EH (cell line): Measurements from ENCODE around the gene CGNL1.
A peak's percentile ranks its signal among the peaks of the same experiment; 100 is the strongest.

Experiments
- DNase-seq: peaks from one replicate; pipeline ENCODE4 v3.0.0-alpha.2; 2015; ENCODE audit warnings: low read depth

Gene CGNL1

GRCh38 chr15:57353317-57353804 is 22.9 kb upstream of the CGNL1 start:
- no peak for DNase-seq

- no peak for DNase-seq
These were observed 21.7 kb upstream of the CGNL1 start for GRCh38 chr15:57354436-57355123.

GRCh38 chr15:57355259-57355658 is 21.0 kb upstream of the CGNL1 start:
- DNase-seq, result no peak

GRCh38 chr15:57356178-57356577 is 20.1 kb upstream of the CGNL1 start:
- DNase-seq, result no peak

GRCh38 chr15:57356636-57357035 is 19.7 kb upstream of the CGNL1 start:
- peak; percentile 88 for DNase-seq

- no peak for DNase-seq
These were observed 18.5 kb upstream of the CGNL1 start for GRCh38 chr15:57357799-57358198.

GRCh38 chr15:57358571-57358970 is 17.7 kb upstream of the CGNL1 start:
- DNase-seq, result no peak

GRCh38 chr15:57363661-57364060 is 12.6 kb upstream of the CGNL1 start:
- no peak for DNase-seq

GRCh38 chr15:57364282-57365007 is 11.9 kb upstream of the CGNL1 start:
- peak; percentile 34 for DNase-seq

GRCh38 chr15:57367556-57367955 is 8.7 kb upstream of the CGNL1 start:
- DNase-seq, result no peak

GRCh38 chr15:57370929-57371328 is 5.4 kb upstream of the CGNL1 start:
- no peak for DNase-seq

- DNase-seq, result no peak
These were observed 2.9 kb upstream of the CGNL1 start for GRCh38 chr15:57373251-57373881.

GRCh38 chr15:57373882-57374276 is 2.4 kb upstream of the CGNL1 start:
- no peak for DNase-seq

- peak; percentile 7 for DNase-seq
These were observed 582 bp downstream of the CGNL1 start for GRCh38 chr15:57376696-57377477.

- DNase-seq, result no peak
These were observed 1.2 kb downstream of the CGNL1 start for GRCh38 chr15:57377478-57377847.

GRCh38 chr15:57379487-57379886 is 3.2 kb downstream of the CGNL1 start:
- DNase-seq, result no peak

GRCh38 chr15:57380854-57381253 is 4.5 kb downstream of the CGNL1 start:
- no peak for DNase-seq

- DNase-seq, result no peak
These were observed 5.9 kb downstream of the CGNL1 start for GRCh38 chr15:57382215-57382614.

- no peak for DNase-seq
These were observed 6.7 kb downstream of the CGNL1 start for GRCh38 chr15:57382969-57383368.

GRCh38 chr15:57384024-57384423 is 7.7 kb downstream of the CGNL1 start:
- DNase-seq, result no peak

- DNase-seq, result peak; percentile 64
These were observed 8.5 kb downstream of the CGNL1 start for GRCh38 chr15:57384816-57385215.

- DNase-seq, result no peak
These were observed 9.7 kb downstream of the CGNL1 start for GRCh38 chr15:57385923-57386390.
